Inferior parietal cortex (tissue), 1 donor: ENCODE data around the gene JTB.
"Not testable (repeated sequence)": the region's sequence is repeated elsewhere in the genome, so short reads cannot be mapped to it uniquely, and the experiment has no call there.

ENCODE experiments used
- DNase-seq: peaks from one replicate; pipeline ENCODE4 v3.0.0-alpha.2; 2016; ENCODE audit errors: extremely low spot score

JTB gene

GRCh38 chr1:153977250-153978240 lies at the start of gene JTB:
JTB (minus strand) TSS chr1:153977674; CDS start chr1:153977252, 422 bp downstream.
- DNase-seq = peak; percentile 90

GRCh38 chr1:154019940-154020339 lies 42.5 kb upstream of the JTB start:
- DNase-seq = no peak

- no peak for DNase-seq
Measured at GRCh38 chr1:154019269-154019668, 41.8 kb upstream of the JTB start.

DNA sequence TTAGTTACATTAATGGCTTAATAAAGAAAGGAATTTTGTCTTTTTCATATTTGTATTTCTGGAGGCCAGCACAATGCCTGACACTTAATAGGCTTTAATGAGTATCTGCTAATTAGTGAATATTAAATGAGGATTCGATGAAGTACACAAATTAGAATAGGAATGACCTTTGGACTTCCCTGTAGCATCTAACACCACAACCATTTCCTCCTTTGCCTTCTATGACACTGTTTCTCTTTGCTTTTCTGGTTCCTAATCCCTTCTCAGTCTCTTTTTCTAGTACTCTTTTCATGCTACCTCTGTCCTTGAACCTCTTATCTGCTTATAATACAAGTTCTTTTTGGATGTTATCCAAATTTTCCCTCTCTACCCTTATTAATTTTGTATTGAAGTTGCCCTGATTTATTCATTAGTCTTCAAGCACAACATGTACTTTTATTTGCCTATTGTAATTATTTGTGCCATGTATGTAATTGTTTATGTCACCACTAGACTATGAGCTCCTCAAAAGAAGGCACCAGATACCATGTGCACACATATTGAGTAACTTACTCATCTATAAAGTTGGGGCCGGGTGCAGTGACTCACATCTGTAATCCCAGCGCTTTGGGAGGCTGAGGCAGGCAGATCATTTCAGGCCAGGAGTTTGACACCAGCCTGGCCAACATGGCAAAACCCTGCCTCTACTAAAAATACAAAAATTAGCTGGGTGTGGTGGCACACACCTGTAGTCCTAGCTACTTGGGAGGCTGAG lies 36.9 kb upstream of the JTB start:
- DNase-seq = no peak

GRCh38 chr1:154012543-154012942 lies 35.1 kb upstream of the JTB start:
- DNase-seq = not testable (repeated sequence)

DNA sequence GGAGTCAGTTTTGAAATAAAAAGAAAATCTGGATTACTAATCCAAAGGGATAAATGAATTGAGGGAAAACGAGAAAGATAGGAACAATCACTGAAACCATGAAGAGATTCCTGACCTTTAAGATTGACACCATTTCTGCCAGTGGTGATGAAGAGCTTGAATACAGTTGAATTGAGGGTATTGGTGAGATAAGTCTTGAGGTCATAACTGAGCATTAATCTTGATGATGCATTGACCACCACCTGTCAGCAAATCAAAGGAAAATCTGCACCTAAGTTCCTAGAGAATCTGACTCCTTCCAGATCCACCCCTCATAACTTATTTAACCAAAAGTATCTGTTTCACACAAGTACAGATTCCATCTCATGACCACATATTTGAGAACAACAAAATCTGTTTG lies 34.7 kb upstream of the JTB start:
- DNase-seq = no peak

DNA sequence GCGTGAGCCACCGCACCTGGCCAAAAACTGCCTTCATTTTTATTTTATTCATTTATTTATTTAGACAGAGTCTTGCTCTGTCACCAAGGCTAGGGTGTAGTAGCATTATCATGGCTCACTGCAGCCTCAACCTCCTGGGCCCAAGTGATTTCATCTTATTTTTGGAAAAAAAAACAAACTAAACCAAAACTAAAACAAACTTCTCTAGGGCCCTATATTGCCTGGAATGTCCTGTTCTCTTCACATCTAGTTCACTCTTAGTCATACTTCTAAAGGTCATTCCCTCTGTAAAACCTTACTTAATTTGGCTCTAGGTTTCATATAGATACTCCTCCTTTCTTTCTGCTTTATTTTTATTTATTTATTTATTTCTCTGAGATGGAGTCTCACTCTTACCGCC lies 28.7 kb upstream of the JTB start:
- no peak for DNase-seq

GRCh38 chr1:154000420-154000819 lies 22.9 kb upstream of the JTB start:
- DNase-seq = no peak

DNA sequence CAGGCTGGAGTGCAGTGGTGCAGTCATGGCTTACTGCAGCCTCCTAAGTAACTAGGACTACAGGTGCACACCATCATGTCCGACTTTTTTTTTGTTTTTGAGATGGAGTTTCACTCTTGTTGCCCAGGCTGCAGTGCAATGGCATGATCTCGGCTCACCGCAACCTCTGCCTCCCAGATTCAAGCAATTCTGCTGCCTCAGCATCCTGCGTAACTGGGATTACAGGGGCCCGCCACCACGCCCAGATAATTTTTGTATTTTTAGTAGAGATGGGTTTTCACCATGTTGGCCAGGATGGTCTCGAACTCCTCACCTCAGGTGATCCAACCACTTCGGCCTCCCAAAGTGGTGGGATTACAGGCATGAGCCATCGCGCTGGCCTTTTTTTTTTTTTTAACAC lies 19.4 kb upstream of the JTB start:
- not testable (repeated sequence) for DNase-seq

DNA sequence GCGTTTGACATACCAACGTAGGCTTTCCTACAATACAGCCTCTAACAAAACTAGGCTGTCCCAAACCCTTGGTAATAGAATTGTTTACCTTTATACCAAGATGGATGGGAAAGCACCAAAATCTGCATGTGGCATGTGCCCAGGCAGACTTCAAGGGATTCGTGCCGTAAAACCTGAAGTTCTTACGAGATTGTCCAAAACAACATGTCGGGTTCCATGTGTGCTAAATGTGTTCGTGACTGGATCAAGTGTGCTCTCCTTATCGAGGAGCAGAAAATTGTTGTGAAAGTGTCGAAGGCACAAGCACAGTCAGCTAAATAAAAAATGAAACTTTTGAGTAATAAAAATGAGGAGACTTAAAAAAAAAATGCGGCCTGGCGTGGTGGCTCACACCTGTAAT lies 18.2 kb upstream of the JTB start:
- no peak for DNase-seq

- no peak for DNase-seq
Measured at GRCh38 chr1:153995202-153995601, 17.7 kb upstream of the JTB start.

DNA sequence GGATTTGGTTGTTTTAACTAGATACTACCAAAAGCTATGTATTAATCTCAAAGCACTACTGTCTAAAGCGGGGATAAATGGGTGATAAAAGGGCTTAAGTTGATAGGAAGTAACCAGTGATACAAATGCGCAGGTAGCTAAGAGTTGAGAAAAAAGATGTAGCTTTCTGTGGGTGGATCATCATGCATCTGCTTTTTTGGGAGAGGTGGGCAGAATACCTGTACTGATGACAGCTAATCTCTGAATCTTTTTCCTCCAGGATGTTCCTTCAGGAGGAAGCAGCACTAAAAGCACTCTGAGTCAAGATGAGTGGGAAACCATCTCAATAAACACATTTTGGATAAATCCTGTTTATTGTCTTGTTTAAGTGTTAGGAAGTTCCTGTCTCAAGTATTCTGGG lies 14.3 kb upstream of the JTB start:
- DNase-seq = no peak

DNA sequence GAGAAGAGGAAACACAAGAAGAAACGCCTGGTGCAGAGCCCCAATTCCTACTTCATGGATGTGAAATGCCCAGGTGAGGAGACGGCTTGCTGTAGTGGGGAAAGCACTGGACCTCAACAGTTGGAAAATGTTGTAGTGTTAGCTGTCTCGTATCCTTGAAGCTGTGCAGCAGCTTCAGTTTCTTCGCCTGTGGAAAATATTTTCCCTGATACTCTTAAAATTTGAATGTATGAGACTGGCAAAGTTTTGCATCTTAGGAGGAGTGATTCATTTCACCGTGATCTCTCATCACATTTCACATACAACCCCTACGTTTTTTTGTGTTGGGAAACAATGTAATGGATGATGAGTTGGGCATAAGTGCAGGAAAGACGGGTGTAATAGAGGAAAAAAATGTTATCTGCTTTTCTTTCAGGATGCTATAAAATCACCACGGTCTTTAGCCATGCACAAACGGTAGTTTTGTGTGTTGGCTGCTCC lies 13.7 kb upstream of the JTB start:
- DNase-seq = no peak

- peak; percentile 99 for DNase-seq
Measured at GRCh38 chr1:153990468-153991150, 13.1 kb upstream of the JTB start, which contains the start of gene RPS27. RPS27 (plus strand) TSS chr1:153990762; CDS start chr1:153990797, 35 bp downstream.

- no peak for DNase-seq
Measured at GRCh38 chr1:153987621-153988020, 10.1 kb upstream of the JTB start.

GRCh38 chr1:153985941-153986761 lies 8.7 kb upstream of the JTB start, which contains the start of gene RAB13:
RAB13 (minus strand) TSS chr1:153986339; CDS start chr1:153986236, 103 bp downstream.
- no peak for DNase-seq

- no peak for DNase-seq
Measured at GRCh38 chr1:153985341-153985912, 8.0 kb upstream of the JTB start.

GRCh38 chr1:153984123-153984894 lies 6.8 kb upstream of the JTB start:
- DNase-seq = no peak

- not testable (repeated sequence) for DNase-seq
Measured at GRCh38 chr1:153981735-153982134, 4.3 kb upstream of the JTB start.

DNA sequence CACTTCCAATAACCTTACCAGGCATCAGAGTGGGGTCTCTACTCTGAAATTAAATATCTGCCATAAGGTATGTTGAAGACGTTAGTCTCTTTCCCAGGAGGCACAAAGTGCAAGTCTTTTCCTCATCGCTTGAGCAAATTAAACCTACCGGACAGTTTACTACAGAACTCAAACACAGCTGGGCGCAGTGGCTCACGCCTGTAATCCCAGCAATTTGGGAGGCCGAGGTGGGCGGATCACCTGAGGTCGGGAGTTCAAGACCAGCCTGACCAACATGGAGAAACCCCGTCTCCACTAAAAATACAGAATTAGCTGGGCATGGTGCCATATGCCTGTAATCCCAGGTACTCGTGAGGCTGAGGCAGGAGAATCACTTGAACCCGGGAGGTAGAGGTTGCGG lies 1.6 kb upstream of the JTB start:
- not testable (repeated sequence) for DNase-seq
